T-helper 9 cell (primary cell): Measurements from ENCODE around the gene HOMER3.

Source experiments
- DNase-seq: peaks from one replicate; pipeline ENCODE4 v3.0.0-alpha.2; 2020
- total RNA-seq, 2 donors: gene quantifications; one replicate each; lab custom pipeline; 2026; lab: John Stamatoyannopoulos, UW

Gene HOMER3
- total RNA-seq: 0.49 to 1.9 reads per million in 2 donors

- peak; percentile 76 for DNase-seq
These were observed at the start of gene HOMER3 for GRCh38 chr19:18940769-18941627. Gene HOMER3 (minus strand): TSS chr19:18941217. CDS start chr19:18938982, 2,235 bp downstream.

- no peak for DNase-seq
These were observed 49.2 kb upstream of the HOMER3 start for GRCh38 chr19:18990128-18990708.

- DNase-seq: no peak
These were observed 48.3 kb upstream of the HOMER3 start for GRCh38 chr19:18989316-18989715.

- DNase-seq: no peak
These were observed 46.4 kb upstream of the HOMER3 start for GRCh38 chr19:18987456-18987855.

- DNase-seq: no peak
These were observed 44.2 kb upstream of the HOMER3 start for GRCh38 chr19:18985257-18985656.

GRCh38 chr19:18984251-18984650, 43.2 kb upstream of the HOMER3 start:
- DNase-seq: no peak

GRCh38 chr19:18982669-18983068, 41.7 kb upstream of the HOMER3 start:
- no peak for DNase-seq

GRCh38 chr19:18980432-18981020, 39.5 kb upstream of the HOMER3 start:
- DNase-seq: no peak

- no peak for DNase-seq
These were observed 37.6 kb upstream of the HOMER3 start for GRCh38 chr19:18978616-18979015.

- no peak for DNase-seq
These were observed 34.9 kb upstream of the HOMER3 start for GRCh38 chr19:18975869-18976268.

- DNase-seq: no peak
These were observed 34.0 kb upstream of the HOMER3 start for GRCh38 chr19:18975011-18975410.

- DNase-seq: no peak
These were observed 31.8 kb upstream of the HOMER3 start for GRCh38 chr19:18972851-18973250.

- no peak for DNase-seq
These were observed 31.3 kb upstream of the HOMER3 start for GRCh38 chr19:18972301-18972811.

- no peak for DNase-seq
These were observed 29.1 kb upstream of the HOMER3 start for GRCh38 chr19:18969931-18970659.

GRCh38 chr19:18967358-18968146, 26.5 kb upstream of the HOMER3 start:
- no peak for DNase-seq

- no peak for DNase-seq
These were observed 25.3 kb upstream of the HOMER3 start for GRCh38 chr19:18966307-18966706.

- DNase-seq: no peak
These were observed 23.1 kb upstream of the HOMER3 start for GRCh38 chr19:18964121-18964520.

- no peak for DNase-seq
These were observed 21.0 kb upstream of the HOMER3 start for GRCh38 chr19:18961767-18962620.

GRCh38 chr19:18960370-18960769, 19.4 kb upstream of the HOMER3 start:
- DNase-seq: no peak

- DNase-seq: no peak
These were observed 14.0 kb upstream of the HOMER3 start for GRCh38 chr19:18955042-18955441.

GRCh38 chr19:18954094-18954493, 13.1 kb upstream of the HOMER3 start:
- no peak for DNase-seq
